GM10847 (cell line): ENCODE results near the gene CAPS2.

Experiments
- POLR2A ChIP-seq: IDR thresholded peaks from 2 replicates; pipeline ENCODE4 v1.6.1; 2011; ENCODE audit not compliant: insufficient read length; ENCODE audit errors: extremely low read depth

The CAPS2 gene

GRCh38 chr12:75257510-75257909, 72.6 kb downstream of the CAPS2 start:
- TF ChIP-seq POLR2A: no peak

- no peak for TF ChIP-seq POLR2A
Observed at GRCh38 chr12:75245108-75245507, 85.0 kb downstream of the CAPS2 start.

- TF ChIP-seq POLR2A: no peak
Observed at GRCh38 chr12:75239987-75240386, 90.1 kb downstream of the CAPS2 start.

GRCh38 chr12:75236206-75236605, 93.9 kb downstream of the CAPS2 start:
- no peak for TF ChIP-seq POLR2A

- no peak for TF ChIP-seq POLR2A
Observed at GRCh38 chr12:75227132-75227531, 103.0 kb downstream of the CAPS2 start.
